ENCODE data around the gene ZNF592. TPM values are rescaled to one million over a fixed set of nuclear protein-coding genes. Genes with fewer than 3 reads are reported as not detected.

Gene ZNF592
- total RNA-seq, 1 experiment from 2014 or later, result 34.6 TPM

DNA sequence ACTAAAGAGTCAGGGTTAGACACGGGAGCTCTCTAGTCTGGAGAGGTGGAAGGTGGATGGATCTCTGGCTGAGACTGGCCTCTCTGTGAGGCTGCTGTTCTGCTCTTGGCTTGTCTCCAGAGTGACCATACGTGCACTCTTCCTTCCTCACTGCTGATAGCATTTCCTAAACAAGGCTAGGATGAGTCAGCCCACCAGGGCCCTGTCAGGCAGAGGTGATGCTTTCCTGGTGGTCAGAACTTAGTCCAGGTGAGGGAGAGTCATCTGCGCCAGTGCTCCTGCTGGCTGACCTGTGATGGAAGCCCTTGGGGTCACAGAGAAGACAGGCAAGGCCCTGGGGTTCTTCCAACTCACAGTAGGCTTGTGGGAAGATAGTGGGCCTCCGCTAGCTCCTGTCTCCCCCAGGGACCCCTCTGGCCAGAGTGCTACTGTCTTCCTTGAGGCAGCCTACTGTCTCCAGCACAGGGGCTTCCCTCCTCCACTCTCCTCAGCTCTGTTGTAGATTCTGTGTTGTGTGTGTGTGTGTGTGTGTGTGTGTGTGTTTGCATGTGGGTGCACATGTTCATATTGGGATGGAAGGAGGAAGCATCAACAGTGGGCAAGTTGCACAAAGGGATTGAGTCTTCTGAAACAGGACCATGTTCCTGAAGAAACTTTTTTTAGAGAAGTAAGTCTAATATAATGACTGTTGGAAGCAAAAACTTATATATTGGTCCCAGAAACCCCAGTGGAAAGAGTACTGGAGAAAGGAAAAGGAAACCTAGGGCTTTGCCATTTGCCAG lies 85.2 kb downstream of the ZNF592 start:
- Histone ChIP-seq H3K79me1 (ENCODE audit: insufficient read depth, low read depth, low read length, poor library complexity, severe bottlenecking) (no peaks in the 10 kb centered on the region), H3K9ac (ENCODE audit: extremely low read depth, insufficient read length, low read length) (no peak overlapping the region), H3K23me2 (ENCODE audit: insufficient read length, low read depth, low read length, poor library complexity, severe bottlenecking) (no peaks in the 10 kb centered on the region), H2BK12ac (ENCODE audit: insufficient read length, low read depth, low read length) (no peak overlapping the region), H3K4ac (ENCODE audit: low read depth, low read length) (no peak overlapping the region), H3K79me2 (ENCODE audit: insufficient read depth, low read length) (no peaks in the 10 kb centered on the region), H2AK5ac (ENCODE audit: insufficient read length, low read length) (no peak overlapping the region), H3K56ac (ENCODE audit: insufficient read length, low read depth, low read length) (no peak overlapping the region), H4K91ac (ENCODE audit: insufficient read length, low read depth, low read length) (no peak overlapping the region), H2BK20ac (ENCODE audit: low read depth, low read length, poor library complexity, severe bottlenecking) (no peak overlapping the region), H3K4me1 (ENCODE audit: insufficient read depth, low read length) (no peaks in the 10 kb centered on the region), H3K27ac (ENCODE audit: insufficient read length, low read depth, low read length) (no peak overlapping the region), H2BK5ac (ENCODE audit: insufficient read length, low read length) (no peak overlapping the region), H2AFZ (ENCODE audit: low read length) (no peak overlapping the region), H3K4me2 (ENCODE audit: insufficient read depth, insufficient read length, low read length) (no peak overlapping the region), H2BK15ac (ENCODE audit: low read depth, low read length) (no peak overlapping the region), H4K20me1 (ENCODE audit: control insufficient read depth, insufficient read depth, insufficient read length) (no peaks in the 10 kb centered on the region), H3K9me3 (ENCODE audit: control insufficient read depth, low read depth, low read length) (no peaks in the 10 kb centered on the region), H3K27me3 (ENCODE audit: insufficient read depth, low read length) (no peaks in the 10 kb centered on the region), H4K5ac (ENCODE audit: insufficient read length, low read depth, low read length) (no peak overlapping the region), H3K14ac (ENCODE audit: insufficient read depth, low read length) (no peak overlapping the region), H3T11ph (ENCODE audit: low read length) (no peak overlapping the region), H3K23ac (ENCODE audit: insufficient read length, low read depth, low read length) (no peak overlapping the region), H2BK120ac (ENCODE audit: low read depth, low read length, poor library complexity, severe bottlenecking) (no peak overlapping the region), H3K18ac (ENCODE audit: insufficient read length, low read depth, low read length) (no peak overlapping the region), H4K8ac (replicated peaks; ENCODE audit: insufficient read length, low read depth, low read length) (no peak overlapping the region)
- no peak overlapping the region for H3K4me3 Mint-ChIP-seq
- TF ChIP-seq, protein P1, sequence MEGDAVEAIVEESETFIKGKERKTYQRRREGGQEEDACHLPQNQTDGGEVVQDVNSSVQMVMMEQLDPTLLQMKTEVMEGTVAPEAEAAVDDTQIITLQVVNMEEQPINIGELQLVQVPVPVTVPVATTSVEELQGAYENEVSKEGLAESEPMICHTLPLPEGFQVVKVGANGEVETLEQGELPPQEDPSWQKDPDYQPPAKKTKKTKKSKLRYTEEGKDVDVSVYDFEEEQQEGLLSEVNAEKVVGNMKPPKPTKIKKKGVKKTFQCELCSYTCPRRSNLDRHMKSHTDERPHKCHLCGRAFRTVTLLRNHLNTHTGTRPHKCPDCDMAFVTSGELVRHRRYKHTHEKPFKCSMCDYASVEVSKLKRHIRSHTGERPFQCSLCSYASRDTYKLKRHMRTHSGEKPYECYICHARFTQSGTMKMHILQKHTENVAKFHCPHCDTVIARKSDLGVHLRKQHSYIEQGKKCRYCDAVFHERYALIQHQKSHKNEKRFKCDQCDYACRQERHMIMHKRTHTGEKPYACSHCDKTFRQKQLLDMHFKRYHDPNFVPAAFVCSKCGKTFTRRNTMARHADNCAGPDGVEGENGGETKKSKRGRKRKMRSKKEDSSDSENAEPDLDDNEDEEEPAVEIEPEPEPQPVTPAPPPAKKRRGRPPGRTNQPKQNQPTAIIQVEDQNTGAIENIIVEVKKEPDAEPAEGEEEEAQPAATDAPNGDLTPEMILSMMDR (conservative IDR thresholded peaks at IDR 0.05), result no peak
- peaks cover 0 to 27% (median 5%) of the 10 kb centered on the region in 3 experiments; a peak in 4 of 7 replicates for H3K36me3 Mint-ChIP-seq (ENCODE audit: insufficient read depth in 1 of 3, low read depth in 3 of 3)
- H3K9me3 Mint-ChIP-seq, result no peaks in the 10 kb centered on the region
- no peak for DNase-seq
- no peaks in the 10 kb centered on the region for H3K27me3 Mint-ChIP-seq (ENCODE audit: low read depth)
- H3K27ac Mint-ChIP-seq, result no peak overlapping the region
- WGBS (ENCODE audit: extremely low coverage, insufficient read length, low lambda C conversion rate), result no CpG with 5 or more reads among the region's 4 CpGs
- peaks cover under 1% of the 10 kb centered on the region in 2 experiments; a peak in 3 of 4 replicates for H3K4me1 Mint-ChIP-seq

Data from H9 (cell line).